ENCODE results near the gene MYH16. TPM values are rescaled to one million over a fixed set of nuclear protein-coding genes. Genes with fewer than 3 reads are reported as not detected.
"Not testable (repeated sequence)": the region's sequence is repeated elsewhere in the genome, so short reads cannot be mapped to it uniquely, and the experiment has no call there.

The MYH16 gene
- total RNA-seq, 1 experiment from 2014 or later, result not detected

GRCh38 chr7:99313204-99313573 is 40.5 kb downstream of the MYH16 start:
- CTCF ChIA-PET, result no interaction called here
- DNase-seq, result no peak
- no peaks in the 10 kb centered on the region for H3K36me3 ChIP-seq (ENCODE audit: control insufficient read depth, insufficient read depth, low read length)
- no peaks in the 10 kb centered on the region for H3K27me3 ChIP-seq (replicated peaks; ENCODE audit: control insufficient read depth, insufficient read depth, low read length)
- Mint-ChIP-seq H3K36me3 (ENCODE audit: insufficient read depth, unreplicated experiment) (no peaks in the 10 kb centered on the region), H3K4me3 (ENCODE audit: unreplicated experiment) (no peak overlapping the region), H3K27me3 (ENCODE audit: insufficient read depth, unreplicated experiment) (no peaks in the 10 kb centered on the region), H3K9me3 (ENCODE audit: unreplicated experiment) (peaks cover 12% of the 10 kb centered on the region), H3K27ac (ENCODE audit: unreplicated experiment) (no peak overlapping the region), H3K4me1 (ENCODE audit: low read depth, unreplicated experiment) (peaks cover 3% of the 10 kb centered on the region)
- peaks cover 11% of the 10 kb centered on the region for H3K9me3 ChIP-seq
- POLR2A ChIA-PET, result no interaction called here
- intact Hi-C loops (cut with micrococcal nuclease; ENCODE audit: unreplicated experiment), result loop anchor here (1.0 to 10.0 kb wide), 4 partner anchors 98 to 273 kb away; partner anchors contain the start of gene SMURF1
- no peak overlapping the region for H3K4me3 ChIP-seq (ENCODE audit: low read depth, low read length)
- peaks cover 4% of the 10 kb centered on the region for H3K4me1 ChIP-seq
- no TSS peak for BruUV-seq (replicated peaks)
- TF ChIP-seq CTCF (IDR thresholded peaks at IDR 0.05; ENCODE audit: insufficient read depth in 1 of 2, low read depth in 1 of 2, low read length in 1 of 2, severe bottlenecking in 1 of 2, unreplicated experiment in 1 of 2), result no peak

DNA sequence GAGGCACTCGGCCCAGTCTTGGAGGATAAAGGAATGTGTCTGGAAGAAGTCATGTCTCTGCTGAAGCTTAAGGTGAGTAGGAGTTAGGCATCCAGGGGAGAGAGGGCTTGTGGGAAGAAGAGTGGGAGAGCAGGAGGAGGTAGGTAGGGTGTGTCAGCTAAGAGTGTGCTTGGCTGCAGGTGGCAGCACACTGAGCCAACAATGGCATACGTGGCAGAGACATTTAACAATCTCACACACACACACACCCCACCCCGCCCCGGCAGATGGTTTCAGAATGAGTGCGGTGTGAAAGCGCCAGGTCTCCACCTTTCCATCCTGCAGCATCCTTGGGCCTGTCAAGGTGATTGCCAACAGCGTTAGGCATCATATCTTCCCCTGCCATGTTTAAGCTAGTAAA is 41.9 kb downstream of the MYH16 start:
- TF ChIP-seq CTCF (IDR thresholded peaks at IDR 0.05; ENCODE audit: insufficient read depth in 1 of 2, low read depth in 1 of 2, low read length in 1 of 2, severe bottlenecking in 1 of 2, unreplicated experiment in 1 of 2), result no peak
- Mint-ChIP-seq H3K27me3 (ENCODE audit: insufficient read depth, unreplicated experiment) (no peaks in the 10 kb centered on the region), H3K36me3 (ENCODE audit: insufficient read depth, unreplicated experiment) (no peaks in the 10 kb centered on the region), H3K4me3 (ENCODE audit: unreplicated experiment) (no peak overlapping the region), H3K4me1 (ENCODE audit: low read depth, unreplicated experiment) (peaks cover 12% of the 10 kb centered on the region), H3K9me3 (ENCODE audit: unreplicated experiment) (peaks cover 12% of the 10 kb centered on the region), H3K27ac (ENCODE audit: unreplicated experiment) (no peak overlapping the region)
- intact Hi-C loops (cut with micrococcal nuclease; ENCODE audit: unreplicated experiment), result loop anchor here (5.0 to 10.0 kb wide), 2 partner anchors 100 to 172 kb away; partner anchors contain the start of gene SMURF1
- Histone ChIP-seq H3K27me3 (replicated peaks; ENCODE audit: control insufficient read depth, insufficient read depth, low read length) (no peaks in the 10 kb centered on the region), H3K36me3 (ENCODE audit: control insufficient read depth, insufficient read depth, low read length) (no peaks in the 10 kb centered on the region), H3K4me1 (peaks cover 12% of the 10 kb centered on the region), H3K9me3 (peaks cover 6% of the 10 kb centered on the region), H3K4me3 (ENCODE audit: low read depth, low read length) (no peak overlapping the region)
- no TSS peak for BruUV-seq (replicated peaks)
- DNase-seq, result no peak
- ChIA-PET POLR2A (no interaction called here), CTCF (interaction anchor here (0.6 kb wide), 1 partner anchor 21 kb away, joined by 3 read pairs; no protein-coding TSS in a partner anchor)

DNA sequence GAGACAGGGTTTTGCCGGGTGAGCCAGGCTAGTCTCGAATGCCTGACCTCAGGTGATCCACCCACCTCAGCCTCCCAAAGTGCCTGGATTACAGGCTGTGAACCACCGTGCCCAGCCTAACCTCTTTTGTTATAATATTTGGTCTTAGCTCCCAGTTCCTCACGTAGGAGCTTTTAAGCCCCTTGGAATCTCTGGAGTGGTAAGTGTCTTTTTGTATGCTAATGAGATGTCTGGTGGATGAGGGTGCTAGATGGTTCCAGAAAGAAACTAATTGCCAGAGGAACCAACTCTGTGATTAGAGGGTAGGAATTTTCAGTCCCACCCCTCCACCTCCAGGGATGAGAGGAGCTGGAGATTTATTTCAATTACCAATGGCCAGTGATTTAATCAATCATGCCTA is 47.7 kb downstream of the MYH16 start:
- Histone ChIP-seq H3K36me3 (ENCODE audit: control insufficient read depth, insufficient read depth, low read length) (no peaks in the 10 kb centered on the region), H3K9me3 (no peaks in the 10 kb centered on the region), H3K4me3 (ENCODE audit: low read depth, low read length) (no peak overlapping the region), H3K4me1 (peaks cover 12% of the 10 kb centered on the region), H3K27me3 (replicated peaks; ENCODE audit: control insufficient read depth, insufficient read depth, low read length) (no peaks in the 10 kb centered on the region)
- BruUV-seq (replicated peaks), result no TSS peak
- ChIA-PET POLR2A (no interaction called here), CTCF (interaction anchor here (0.5 kb wide), 1 partner anchor 11 kb away, joined by 3 read pairs; no protein-coding TSS in a partner anchor)
- H3K27ac Mint-ChIP-seq (ENCODE audit: unreplicated experiment), result no peak overlapping the region
- H3K36me3 Mint-ChIP-seq (ENCODE audit: insufficient read depth, unreplicated experiment), result no peaks in the 10 kb centered on the region
- no peaks in the 10 kb centered on the region for H3K9me3 Mint-ChIP-seq (ENCODE audit: unreplicated experiment)
- no peak for DNase-seq
- H3K4me1 Mint-ChIP-seq (ENCODE audit: low read depth, unreplicated experiment), result peaks cover 12% of the 10 kb centered on the region
- H3K4me3 Mint-ChIP-seq (ENCODE audit: unreplicated experiment), result no peak overlapping the region
- intact Hi-C loops (cut with micrococcal nuclease; ENCODE audit: unreplicated experiment), result no loop called here
- no peaks in the 10 kb centered on the region for H3K27me3 Mint-ChIP-seq (ENCODE audit: insufficient read depth, unreplicated experiment)
- no peak for TF ChIP-seq CTCF (IDR thresholded peaks at IDR 0.05; ENCODE audit: insufficient read depth in 1 of 2, low read depth in 1 of 2, low read length in 1 of 2, severe bottlenecking in 1 of 2, unreplicated experiment in 1 of 2)

GRCh38 chr7:99322659-99323058 is 50.0 kb downstream of the MYH16 start:
- H3K36me3 ChIP-seq (ENCODE audit: control insufficient read depth, insufficient read depth, low read length); H3K9me3 ChIP-seq; H3K27me3 ChIP-seq (replicated peaks; ENCODE audit: control insufficient read depth, insufficient read depth, low read length); H3K9me3 Mint-ChIP-seq (ENCODE audit: unreplicated experiment); CTCF ChIA-PET; DNase-seq; H3K27ac Mint-ChIP-seq (ENCODE audit: unreplicated experiment); H3K4me3 Mint-ChIP-seq (ENCODE audit: unreplicated experiment); H3K27me3 Mint-ChIP-seq (ENCODE audit: insufficient read depth, unreplicated experiment); intact Hi-C loops (cut with micrococcal nuclease; ENCODE audit: unreplicated experiment); POLR2A ChIA-PET; BruUV-seq (replicated peaks); H3K4me3 ChIP-seq (ENCODE audit: low read depth, low read length): not testable (repeated sequence)
- H3K36me3 Mint-ChIP-seq (ENCODE audit: insufficient read depth, unreplicated experiment), result peaks cover 16% of the 10 kb centered on the region
- peaks cover 19% of the 10 kb centered on the region for H3K4me1 Mint-ChIP-seq (ENCODE audit: low read depth, unreplicated experiment)
- H3K4me1 ChIP-seq, result peaks cover 15% of the 10 kb centered on the region
